ENCODE results near the gene CIDEA. TPM values are rescaled to one million over a fixed set of nuclear protein-coding genes. Genes with fewer than 3 reads are reported as not detected.

CIDEA gene
- total RNA-seq, 2 donors from 2014 or later, result 56.7 TPM; not detected in 1

DNA sequence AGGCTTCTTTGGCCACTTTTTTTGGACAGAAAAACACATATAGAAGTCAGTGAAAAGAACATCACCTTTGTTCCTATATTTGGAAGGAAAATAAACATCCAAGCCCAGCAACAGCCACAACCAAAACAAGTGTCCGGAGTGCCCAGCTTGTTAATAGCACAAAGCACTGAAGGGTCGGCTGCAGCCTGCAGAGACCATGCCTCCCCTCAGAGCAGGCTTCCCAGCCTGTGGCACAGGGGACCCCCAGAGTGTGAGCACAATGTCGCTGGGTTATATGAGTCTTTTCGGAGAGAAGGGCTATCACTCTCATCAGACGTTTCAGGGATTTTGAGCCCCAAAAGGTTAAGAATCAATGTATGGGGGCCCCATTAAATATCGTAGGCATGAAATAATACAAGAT lies 6.2 kb upstream of the CIDEA start:
- no peaks in the 10 kb centered on the region for H3K9me3 ChIP-seq
- no peak overlapping the region for H3K4me3 ChIP-seq
- no peak overlapping the region for H3K27ac ChIP-seq
- no peak for TF ChIP-seq POLR2A (IDR thresholded peaks at IDR 0.05)
- TF ChIP-seq, protein P1, sequence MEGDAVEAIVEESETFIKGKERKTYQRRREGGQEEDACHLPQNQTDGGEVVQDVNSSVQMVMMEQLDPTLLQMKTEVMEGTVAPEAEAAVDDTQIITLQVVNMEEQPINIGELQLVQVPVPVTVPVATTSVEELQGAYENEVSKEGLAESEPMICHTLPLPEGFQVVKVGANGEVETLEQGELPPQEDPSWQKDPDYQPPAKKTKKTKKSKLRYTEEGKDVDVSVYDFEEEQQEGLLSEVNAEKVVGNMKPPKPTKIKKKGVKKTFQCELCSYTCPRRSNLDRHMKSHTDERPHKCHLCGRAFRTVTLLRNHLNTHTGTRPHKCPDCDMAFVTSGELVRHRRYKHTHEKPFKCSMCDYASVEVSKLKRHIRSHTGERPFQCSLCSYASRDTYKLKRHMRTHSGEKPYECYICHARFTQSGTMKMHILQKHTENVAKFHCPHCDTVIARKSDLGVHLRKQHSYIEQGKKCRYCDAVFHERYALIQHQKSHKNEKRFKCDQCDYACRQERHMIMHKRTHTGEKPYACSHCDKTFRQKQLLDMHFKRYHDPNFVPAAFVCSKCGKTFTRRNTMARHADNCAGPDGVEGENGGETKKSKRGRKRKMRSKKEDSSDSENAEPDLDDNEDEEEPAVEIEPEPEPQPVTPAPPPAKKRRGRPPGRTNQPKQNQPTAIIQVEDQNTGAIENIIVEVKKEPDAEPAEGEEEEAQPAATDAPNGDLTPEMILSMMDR (IDR thresholded peaks at IDR 0.05), result no peak
- H3K27me3 ChIP-seq, result no peaks in the 10 kb centered on the region
- intact Hi-C loops (cut with DNase I), result no loop called here
- no peak for DNase-seq
- no peaks in the 10 kb centered on the region for H3K36me3 ChIP-seq (replicated peaks in 1 of 2; ENCODE audit: insufficient read depth in 1 of 2, low read depth in 2 of 2)
- ATAC-seq, result no peak
- no peaks in the 10 kb centered on the region for H3K4me1 ChIP-seq
- WGBS, 2 donors, result 60 to 69% methylated on average over 6 of the region's 6 CpGs

DNA sequence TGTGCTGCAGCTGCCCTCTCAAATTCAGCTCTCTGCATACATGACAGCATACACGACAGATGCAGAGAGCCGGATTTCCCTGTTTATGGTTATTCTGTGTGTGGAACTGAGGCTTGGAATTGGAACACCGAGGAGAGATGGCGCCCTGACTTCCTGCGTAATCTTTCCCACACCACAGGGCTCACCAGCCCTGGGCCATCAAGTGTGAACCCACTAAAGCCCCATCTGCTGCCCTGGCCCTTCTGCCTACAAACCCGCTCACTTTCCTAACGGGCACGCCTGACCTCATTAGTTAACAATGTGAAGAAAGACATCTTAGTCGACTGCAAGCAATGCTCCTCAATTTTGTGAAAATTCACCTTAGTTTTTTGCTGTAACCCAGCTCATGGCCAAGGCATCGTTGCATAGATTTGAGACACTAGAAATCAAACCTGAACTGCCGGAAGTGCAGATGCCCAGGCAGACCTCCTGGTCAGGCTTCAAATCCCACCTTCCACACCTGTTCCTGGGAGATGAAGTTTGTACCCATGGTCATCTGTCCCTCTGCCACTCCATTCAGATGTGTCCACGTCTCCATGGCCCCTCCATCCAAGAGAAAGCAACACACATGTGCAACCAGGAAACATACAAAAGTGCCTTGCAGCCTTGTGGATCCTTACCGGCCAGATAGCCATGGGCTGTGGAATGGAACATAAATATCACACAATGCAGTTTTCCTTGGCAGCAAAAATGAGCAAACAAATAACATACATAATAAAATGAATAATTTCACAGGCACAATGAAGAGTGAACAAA lies 5.0 kb upstream of the CIDEA start:
- Histone ChIP-seq H3K36me3 (replicated peaks in 1 of 2; ENCODE audit: insufficient read depth in 1 of 2, low read depth in 2 of 2) (no peaks in the 10 kb centered on the region), H3K4me3 (no peak overlapping the region), H3K27me3 (peaks cover 0 to 4% of the 10 kb centered on the region in 2 donors), H3K4me1 (peaks cover 10% of the 10 kb centered on the region), H3K9me3 (no peaks in the 10 kb centered on the region), H3K27ac (no peak overlapping the region)
- intact Hi-C loops (cut with DNase I), result no loop called here
- ATAC-seq (no peak), DNase-seq (no peak)
- 62 to 75% methylated on average over 13 of the region's 13 CpGs for WGBS, 2 donors
- TF ChIP-seq, protein P1 (IDR thresholded peaks at IDR 0.05), result no peak
- no peak for TF ChIP-seq POLR2A (IDR thresholded peaks at IDR 0.05)

DNA sequence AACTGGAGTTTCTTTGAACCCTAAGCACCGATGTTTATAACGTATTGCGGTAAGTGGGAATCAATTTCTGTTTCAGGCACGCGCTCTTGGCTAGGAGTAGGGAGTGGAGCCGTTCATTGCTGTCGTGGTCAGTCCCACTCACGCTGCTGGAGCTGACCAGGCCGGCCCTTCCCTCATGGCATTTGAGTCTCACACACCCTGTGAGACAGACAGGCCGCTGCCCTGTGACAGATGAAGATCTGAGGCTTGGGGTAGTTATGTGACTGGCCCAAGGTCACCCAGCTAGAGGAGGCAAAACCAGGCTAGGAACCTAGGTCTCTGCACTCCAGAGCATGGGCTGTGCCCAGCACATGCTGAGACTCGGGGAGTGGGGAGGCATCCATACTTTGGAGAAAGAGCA lies 2.9 kb upstream of the CIDEA start:
- Histone ChIP-seq H3K36me3 (replicated peaks in 1 of 2; ENCODE audit: insufficient read depth in 1 of 2, low read depth in 2 of 2) (no peaks in the 10 kb centered on the region), H3K4me1 (peaks cover 17% of the 10 kb centered on the region), H3K9me3 (no peaks in the 10 kb centered on the region), H3K4me3 (no peak overlapping the region), H3K27me3 (peaks cover 0 to 5% of the 10 kb centered on the region in 2 donors), H3K27ac (no peak overlapping the region)
- intact Hi-C loops (cut with DNase I), result no loop called here
- no peak for TF ChIP-seq POLR2A (IDR thresholded peaks at IDR 0.05)
- TF ChIP-seq, protein P1 (IDR thresholded peaks at IDR 0.05), result no peak
- DNase-seq (no peak), ATAC-seq (no peak)
- 81 to 87% methylated on average over 9 to 11 of the region's 11 CpGs for WGBS, 2 donors

DNA sequence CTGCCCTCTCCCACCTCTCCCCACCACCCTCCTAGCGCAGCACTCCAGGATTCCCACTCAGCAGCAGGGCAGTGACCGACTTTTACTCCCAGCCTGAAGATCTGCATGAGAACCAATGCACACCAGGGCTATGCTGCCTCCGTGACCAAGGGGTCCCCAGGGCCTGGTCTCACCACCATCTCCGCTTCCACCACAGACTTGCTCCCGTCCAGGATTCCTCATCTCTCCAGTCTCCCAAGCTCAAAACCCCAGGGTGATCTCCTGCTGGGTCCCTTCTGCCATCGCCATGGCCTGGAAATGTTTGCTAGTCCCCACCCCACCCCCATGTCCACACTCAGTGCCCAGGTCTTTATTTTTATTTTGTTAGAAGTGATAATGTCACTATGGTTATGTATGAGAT lies 2.1 kb upstream of the CIDEA start:
- peaks cover 0 to 5% of the 10 kb centered on the region in 2 donors for H3K27me3 ChIP-seq
- no peaks in the 10 kb centered on the region for H3K36me3 ChIP-seq (replicated peaks in 1 of 2; ENCODE audit: insufficient read depth in 1 of 2, low read depth in 2 of 2)
- 92 to 94% methylated on average over 6 of the region's 6 CpGs for WGBS, 2 donors
- DNase-seq (no peak), ATAC-seq (no peak)
- H3K9me3 ChIP-seq, result no peaks in the 10 kb centered on the region
- no peak overlapping the region for H3K27ac ChIP-seq
- H3K4me1 ChIP-seq, result peaks cover 17% of the 10 kb centered on the region
- intact Hi-C loops (cut with DNase I), result no loop called here
- no peak for TF ChIP-seq POLR2A (IDR thresholded peaks at IDR 0.05)
- TF ChIP-seq, protein P1 (IDR thresholded peaks at IDR 0.05), result no peak
- H3K4me3 ChIP-seq, result no peak overlapping the region

DNA sequence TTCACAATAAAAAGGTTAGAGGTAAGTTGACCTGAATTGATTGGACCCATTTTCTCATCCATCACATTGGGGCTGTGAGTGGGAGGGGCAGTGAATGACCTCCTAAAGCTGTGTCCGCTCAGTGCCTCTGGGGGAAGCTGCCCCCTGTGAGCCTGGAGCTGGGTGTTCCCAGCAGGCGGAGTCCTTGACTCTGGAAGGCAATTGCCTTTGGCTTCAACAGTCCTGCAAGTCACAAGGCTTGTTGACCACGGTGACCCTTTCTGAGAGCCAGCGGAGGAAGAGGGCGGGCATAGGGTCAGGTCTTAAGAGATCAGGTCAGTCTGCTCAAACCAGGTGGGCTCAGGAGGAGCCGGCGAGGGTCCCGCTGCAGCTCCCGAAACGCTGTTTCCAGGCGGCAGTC lies 1.1 kb upstream of the CIDEA start:
- DNase-seq (no peak), ATAC-seq (no peak)
- H3K36me3 ChIP-seq (replicated peaks in 1 of 2; ENCODE audit: insufficient read depth in 1 of 2, low read depth in 2 of 2), result no peaks in the 10 kb centered on the region
- H3K4me1 ChIP-seq, result peaks cover 17% of the 10 kb centered on the region
- no peak overlapping the region for H3K27ac ChIP-seq
- intact Hi-C loops (cut with DNase I), result no loop called here
- TF ChIP-seq POLR2A (IDR thresholded peaks at IDR 0.05), result no peak
- TF ChIP-seq, protein P1 (IDR thresholded peaks at IDR 0.05), result no peak
- H3K27me3 ChIP-seq, result peaks cover 0 to 5% of the 10 kb centered on the region in 2 donors
- no peaks in the 10 kb centered on the region for H3K9me3 ChIP-seq
- WGBS, 2 donors, result 32 to 64% methylated on average over 5 to 11 of the region's 11 CpGs
- H3K4me3 ChIP-seq, result no peak overlapping the region

Measured in body of pancreas (tissue), 4 donors.